HCT116 (cell line): ENCODE data around the gene LCN6. TPM values are rescaled to one million over a fixed set of nuclear protein-coding genes. Genes with fewer than 3 reads are reported as not detected.
"Not testable (repeated sequence)": the region's sequence is repeated elsewhere in the genome, so short reads cannot be mapped to it uniquely, and the experiment has no call there.

Source experiments
- ATAC-seq: fragments of 200-7000 bp; cut with Tn5 transposase; 2 replicates; pipeline ENCODE4 v1.9.1; 2020; ENCODE audit warnings: mild to moderate bottlenecking, moderate library complexity
- BruUV-seq: library from RNA; stranded (reverse); fragments of 400-500 nt; replicated peaks from 2 replicates; lab custom pipeline; 2021; lab: Mats Ljungman, UMichigan
- CTCF ChIA-PET: fragments of 300-600 bp; sonication (Branson Sonifier 250); formaldehyde crosslinking; loops from one replicate; lab custom pipeline; 2021; ENCODE audit warnings: antibody characterized with exemption; lab: Charles Lee
- POLR2A ChIA-PET: fragments of 300-600, 350-600 bp; sonication (Branson Sonifier 250); formaldehyde crosslinking; loops from one replicate; lab custom pipeline; 2021; ENCODE audit warnings: antibody characterized with exemption; lab: Charles Lee
- RAD21 ChIA-PET, 2 experiments: fragments of 300-600 bp; sonication (Branson Sonifier 250); formaldehyde crosslinking; loops; one replicate each; lab custom pipeline; 2023; ENCODE audit warnings: low total read pairs in 2 of 2; ENCODE audit not compliant: uncharacterized antibody in 2 of 2, unreplicated experiment in 2 of 2, low non-redundant PET in 1 of 2; lab: Charles Lee
- DNase-seq: peaks from one replicate; pipeline ENCODE4 v3.0.0-alpha.2; 2010; ENCODE audit warnings: low read depth, low spot score
- H2AFZ ChIP-seq: fragments of 200-600 bp; shearing (Covaris generic), sonication (generic); 2 replicates; pipeline ENCODE4 v1.6.1; 2017; ENCODE audit warnings: low read depth, mixed run types, mixed read lengths, antibody characterized with exemption, low read length; ENCODE audit not compliant: poor library complexity, severe bottlenecking
- H3K27ac ChIP-seq: 2 replicates; pipeline ENCODE4 v1.5.1; 2012; ENCODE audit warnings: low read depth, low read length
- H3K27me3 ChIP-seq: fragments of 200-600 bp; sonication (generic); 2 replicates; pipeline ENCODE4 v1.6.1; 2016; ENCODE audit warnings: mixed run types, low read length, mixed read lengths; ENCODE audit not compliant: insufficient read depth
- H3K36me3 ChIP-seq, 2 experiments: fragments of 200-500 bp in 1 of 2; fragments of 200-600 bp in 1 of 2; sonication (Bioruptor generic) in 1 of 2; sonication (generic) in 1 of 2; 2 replicates each; pipeline versions ENCODE4 v1.5.1 to v1.6.1; 2014 to 2016; ENCODE audit warnings: low read length in 2 of 2, inconsistent platforms in 1 of 2, mixed read lengths in 1 of 2, mixed run types in 1 of 2; ENCODE audit not compliant: insufficient read depth in 2 of 2, control insufficient read depth in 1 of 2
- H3K4me1 ChIP-seq, 2 experiments: fragments of 200-600 bp in 1 of 2; sonication (generic) in 1 of 2; 2 replicates each; pipeline versions ENCODE4 v1.5.1 to v1.6.1; 2012 to 2017; ENCODE audit warnings: low read length in 2 of 2, inconsistent platforms in 1 of 2, mild to moderate bottlenecking in 1 of 2, mixed read lengths in 1 of 2, mixed run types in 1 of 2, moderate library complexity in 1 of 2; ENCODE audit not compliant: insufficient read depth in 2 of 2, control insufficient read depth in 1 of 2
- H3K4me2 ChIP-seq: fragments of 200-600 bp; sonication (generic); 2 replicates; pipeline ENCODE4 v1.6.1; 2017; ENCODE audit warnings: mixed run types, low read length, mixed read lengths
- H3K4me3 ChIP-seq, 2 experiments: fragments of 200-600 bp in 1 of 2; sonication (generic) in 1 of 2; replicated peaks in 1 of 2; 2 replicates each; pipeline ENCODE4 v1.5.1; 2011 to 2016; ENCODE audit warnings: low read length in 2 of 2, control low read depth in 1 of 2, low read depth in 1 of 2, mild to moderate bottlenecking in 1 of 2, mixed read lengths in 1 of 2, mixed run types in 1 of 2
- H3K79me2 ChIP-seq: fragments of 200-600 bp; sonication (generic); 2 replicates; pipeline ENCODE4 v1.6.1; 2017; ENCODE audit warnings: mild to moderate bottlenecking, mixed run types, low read length, moderate library complexity, mixed read lengths; ENCODE audit not compliant: insufficient read depth
- H3K9ac ChIP-seq: fragments of 200-600 bp; sonication (generic); 2 replicates; pipeline ENCODE4 v1.6.1; 2016; ENCODE audit warnings: low read length, mixed read lengths
- H3K9me2 ChIP-seq: fragments of 200-600 bp; sonication (generic), shearing (Covaris generic); 2 replicates; pipeline ENCODE4 v1.6.1; 2017; ENCODE audit warnings: mixed run types, mild to moderate bottlenecking, moderate library complexity; ENCODE audit not compliant: insufficient read depth
- H3K9me3 ChIP-seq, 2 experiments: fragments of 200-500 bp in 1 of 2; fragments of 200-600 bp in 1 of 2; sonication (Bioruptor generic) in 1 of 2; sonication (generic) in 1 of 2; 2 replicates each; pipeline ENCODE4 v1.6.1; 2014 to 2017; ENCODE audit warnings: low read length in 2 of 2, mixed read lengths in 2 of 2, inconsistent platforms in 1 of 2, low read depth in 1 of 2, mild to moderate bottlenecking in 1 of 2, mixed run types in 1 of 2, moderate library complexity in 1 of 2; ENCODE audit not compliant: control insufficient read depth in 1 of 2, insufficient read depth in 1 of 2
- H4K20me1 ChIP-seq: fragments of 200-600 bp; sonication (generic), shearing (Covaris generic); 2 replicates; pipeline ENCODE4 v1.6.1; 2017; ENCODE audit warnings: mixed run types, mild to moderate bottlenecking, moderate library complexity; ENCODE audit not compliant: insufficient read depth
- CBX3 ChIP-seq: IDR thresholded peaks from 2 replicates; pipeline ENCODE4 v1.6.1; 2012; ENCODE audit warnings: low read depth
- CEBPB ChIP-seq: IDR thresholded peaks from 2 replicates; pipeline ENCODE4 v1.6.1; 2012; ENCODE audit warnings: low read depth
- EGR1 ChIP-seq: IDR thresholded peaks from 2 replicates; pipeline ENCODE4 v1.6.1; 2012; ENCODE audit warnings: low read depth
- ELF1 ChIP-seq: IDR thresholded peaks from 2 replicates; pipeline ENCODE4 v1.6.1; 2012; ENCODE audit warnings: low read depth, borderline replicate concordance
- EZH2 ChIP-seq: fragments of 200-600 bp; sonication (generic); IDR thresholded peaks from 2 replicates; pipeline ENCODE4 v1.6.1; 2017; ENCODE audit warnings: antibody characterized with exemption, mixed run types
- EZH2phosphoT487 ChIP-seq: fragments of 200-600 bp; IDR thresholded peaks from 2 replicates; pipeline ENCODE4 v1.6.1; 2018; ENCODE audit warnings: antibody characterized with exemption, borderline replicate concordance
- FOSL1 ChIP-seq: IDR thresholded peaks from 2 replicates; pipeline ENCODE4 v1.6.1; 2012; ENCODE audit warnings: low read depth
- POLR2AphosphoS5 ChIP-seq: IDR thresholded peaks from 2 replicates; pipeline ENCODE4 v1.6.1; 2011; ENCODE audit warnings: mild to moderate bottlenecking, low read depth, low read length, moderate library complexity
- SIN3A ChIP-seq: IDR thresholded peaks from 2 replicates; pipeline ENCODE4 v1.6.1; 2012; ENCODE audit warnings: low read depth
- SRF ChIP-seq: IDR thresholded peaks from 2 replicates; pipeline ENCODE4 v1.6.1; 2012; ENCODE audit warnings: low read depth
- ZFX ChIP-seq: fragments of 450-650 bp; IDR thresholded peaks from 2 replicates; pipeline ENCODE4 v1.6.1; 2017
- ZNF274 ChIP-seq: fragments of 200-500 bp; sonication (Bioruptor generic); IDR thresholded peaks from 2 replicates; pipeline ENCODE4 v1.6.1; 2014; ENCODE audit warnings: mild to moderate bottlenecking, low read depth, low read length, inconsistent platforms
- intact Hi-C: fragments of 100-400 bp; cut with micrococcal nuclease; formaldehyde crosslinking; loops from 2 replicates; pipeline ENCODE4 v1.10.0; 2022
- total RNA-seq: library from RNA; stranded (reverse); gene quantifications from one replicate; pipeline ENCODE4 v1.2.1, GENCODE V29; 2021; ENCODE audit not compliant: unreplicated experiment
- TF ChIP-seq, protein P1 (sequence below): IDR thresholded peaks from 2 replicates; pipeline ENCODE4 v1.6.1; 2011; ENCODE audit warnings: mild to moderate bottlenecking, low read length, moderate library complexity; ENCODE audit not compliant: insufficient replicate concordance; ENCODE audit errors: extremely low read depth
- TF ChIP-seq, protein P2 (sequence below), 3 experiments: fragments of 200-600 bp in 1 of 3; sonication (generic) in 1 of 3; IDR thresholded peaks in 2 of 3; conservative IDR thresholded peaks in 1 of 3; 2 replicates each; pipeline ENCODE4 v1.5.1; 2012 to 2017; ENCODE audit warnings: low read depth in 2 of 3, low read length in 2 of 3, antibody characterized with exemption in 1 of 3, borderline replicate concordance in 1 of 3, control low read depth in 1 of 3, mild to moderate bottlenecking in 1 of 3, mixed read lengths in 1 of 3, mixed run types in 1 of 3, moderate library complexity in 1 of 3; ENCODE audit not compliant: insufficient read depth in 1 of 3
- TF ChIP-seq, protein P3 (sequence below): IDR thresholded peaks from 2 replicates; pipeline ENCODE4 v1.6.1; 2012

The LCN6 gene
- total RNA-seq, 1 experiment from 2014 or later = not detected

DNA sequence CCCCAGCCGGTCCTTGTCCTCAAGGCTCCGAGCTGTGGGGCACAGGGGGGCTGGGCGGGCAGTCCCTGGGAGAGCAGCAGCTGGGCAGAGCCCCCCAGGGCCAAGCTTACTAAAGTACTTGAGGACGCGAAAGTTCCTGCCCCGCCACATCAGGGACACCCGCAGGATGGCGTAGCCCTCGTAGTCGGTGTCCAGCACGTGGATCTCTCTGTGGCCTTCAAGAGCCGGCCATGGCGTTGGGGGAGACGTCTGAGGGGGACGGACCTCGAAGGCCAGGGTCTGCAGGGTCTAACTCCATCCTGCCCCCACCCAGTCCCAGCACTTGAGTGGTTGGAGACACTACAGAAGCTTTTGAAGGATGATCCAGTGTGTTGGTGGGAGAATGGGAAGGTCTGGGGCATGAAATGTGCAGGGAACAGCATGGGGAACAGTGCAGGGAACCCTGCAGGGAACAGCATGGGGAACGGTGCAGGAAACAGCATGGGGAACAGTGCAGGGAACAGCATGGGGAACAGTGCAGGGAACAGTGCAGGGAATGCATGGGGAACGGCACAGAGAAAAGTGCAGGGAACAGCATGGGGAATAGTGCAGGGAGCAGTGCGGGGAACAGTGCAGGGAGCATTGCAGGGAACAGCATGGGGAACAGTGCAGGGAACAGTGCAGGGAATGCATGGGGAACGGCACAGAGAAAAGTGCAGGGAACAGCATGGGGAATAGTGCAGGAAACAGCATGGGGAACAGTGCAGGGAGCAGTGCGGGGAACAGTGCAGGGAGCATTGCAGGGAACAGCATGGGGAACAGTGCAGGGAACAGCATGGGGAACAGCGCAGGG lies 7.2 kb upstream of the LCN6 start:
- H3K9ac ChIP-seq, RAD21 ChIA-PET, intact Hi-C loops, H3K4me2 ChIP-seq, H2AFZ ChIP-seq, H3K27me3 ChIP-seq, H4K20me1 ChIP-seq, H3K4me3 ChIP-seq, ATAC-seq, BruUV-seq, H3K9me2 ChIP-seq, POLR2A ChIA-PET, DNase-seq, H3K4me1 ChIP-seq, H3K79me2 ChIP-seq, H3K36me3 ChIP-seq, H3K27ac ChIP-seq: not testable (repeated sequence)
- CTCF ChIA-PET = interaction anchor here (1.4 kb wide), 1 partner anchor 62 kb away, joined by 4 read pairs; no protein-coding TSS in a partner anchor
- peaks cover 4 to 22% of the 10 kb centered on the region in 2 experiments; a peak in 3 of 4 replicates for H3K9me3 ChIP-seq
- peak; percentile 68; the same call in 1 of the 2 replicates for TF ChIP-seq CBX3

DNA sequence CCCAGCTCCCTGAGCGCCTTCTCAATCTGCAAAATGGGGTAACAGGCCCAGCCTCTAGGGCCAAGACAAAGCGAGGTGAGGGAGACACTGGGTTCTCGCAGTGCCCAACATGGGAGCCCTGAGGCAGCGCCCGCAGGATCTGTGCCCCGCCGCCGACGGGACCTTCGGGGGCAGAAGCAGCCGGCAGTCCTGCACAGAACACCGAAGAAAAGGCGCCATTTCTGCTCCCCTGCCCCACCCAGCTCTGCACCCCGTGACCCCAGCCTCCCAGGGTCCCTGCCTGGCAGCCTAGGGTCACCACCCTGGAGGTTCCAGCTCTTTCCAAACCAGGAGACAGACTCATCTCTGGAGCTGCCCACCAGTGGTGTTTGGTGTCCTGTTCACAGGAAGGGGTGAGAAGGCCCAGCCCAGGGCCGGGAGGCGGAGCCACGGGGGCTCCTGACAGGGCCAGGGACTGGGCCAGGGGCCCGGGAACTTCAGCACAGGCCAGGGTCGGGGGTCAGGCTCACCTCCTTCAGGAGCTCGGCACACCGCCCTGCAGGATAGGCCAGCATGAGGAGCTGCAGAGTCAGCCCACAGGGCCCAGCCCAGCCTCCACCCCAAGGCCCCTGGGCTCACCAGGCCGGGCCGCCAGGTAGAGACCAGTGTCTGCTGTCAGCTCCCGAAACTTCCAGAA lies 6.4 kb upstream of the LCN6 start:
- ChIA-PET POLR2A (no interaction called here), RAD21 (no interaction called here)
- no peak for TF ChIP-seq ZNF274
- TF ChIP-seq, protein P1, sequence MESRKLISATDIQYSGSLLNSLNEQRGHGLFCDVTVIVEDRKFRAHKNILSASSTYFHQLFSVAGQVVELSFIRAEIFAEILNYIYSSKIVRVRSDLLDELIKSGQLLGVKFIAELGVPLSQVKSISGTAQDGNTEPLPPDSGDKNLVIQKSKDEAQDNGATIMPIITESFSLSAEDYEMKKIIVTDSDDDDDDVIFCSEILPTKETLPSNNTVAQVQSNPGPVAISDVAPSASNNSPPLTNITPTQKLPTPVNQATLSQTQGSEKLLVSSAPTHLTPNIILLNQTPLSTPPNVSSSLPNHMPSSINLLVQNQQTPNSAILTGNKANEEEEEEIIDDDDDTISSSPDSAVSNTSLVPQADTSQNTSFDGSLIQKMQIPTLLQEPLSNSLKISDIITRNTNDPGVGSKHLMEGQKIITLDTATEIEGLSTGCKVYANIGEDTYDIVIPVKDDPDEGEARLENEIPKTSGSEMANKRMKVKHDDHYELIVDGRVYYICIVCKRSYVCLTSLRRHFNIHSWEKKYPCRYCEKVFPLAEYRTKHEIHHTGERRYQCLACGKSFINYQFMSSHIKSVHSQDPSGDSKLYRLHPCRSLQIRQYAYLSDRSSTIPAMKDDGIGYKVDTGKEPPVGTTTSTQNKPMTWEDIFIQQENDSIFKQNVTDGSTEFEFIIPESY = no peak
- TF ChIP-seq, protein P2, sequence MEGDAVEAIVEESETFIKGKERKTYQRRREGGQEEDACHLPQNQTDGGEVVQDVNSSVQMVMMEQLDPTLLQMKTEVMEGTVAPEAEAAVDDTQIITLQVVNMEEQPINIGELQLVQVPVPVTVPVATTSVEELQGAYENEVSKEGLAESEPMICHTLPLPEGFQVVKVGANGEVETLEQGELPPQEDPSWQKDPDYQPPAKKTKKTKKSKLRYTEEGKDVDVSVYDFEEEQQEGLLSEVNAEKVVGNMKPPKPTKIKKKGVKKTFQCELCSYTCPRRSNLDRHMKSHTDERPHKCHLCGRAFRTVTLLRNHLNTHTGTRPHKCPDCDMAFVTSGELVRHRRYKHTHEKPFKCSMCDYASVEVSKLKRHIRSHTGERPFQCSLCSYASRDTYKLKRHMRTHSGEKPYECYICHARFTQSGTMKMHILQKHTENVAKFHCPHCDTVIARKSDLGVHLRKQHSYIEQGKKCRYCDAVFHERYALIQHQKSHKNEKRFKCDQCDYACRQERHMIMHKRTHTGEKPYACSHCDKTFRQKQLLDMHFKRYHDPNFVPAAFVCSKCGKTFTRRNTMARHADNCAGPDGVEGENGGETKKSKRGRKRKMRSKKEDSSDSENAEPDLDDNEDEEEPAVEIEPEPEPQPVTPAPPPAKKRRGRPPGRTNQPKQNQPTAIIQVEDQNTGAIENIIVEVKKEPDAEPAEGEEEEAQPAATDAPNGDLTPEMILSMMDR (IDR thresholded peaks at IDR 0.05 in 2 of 3, conservative IDR thresholded peaks at IDR 0.05 in 1 of 3; ENCODE audit: borderline replicate concordance in 1 of 3, insufficient read depth in 1 of 3, low read depth in 2 of 3, low read length in 2 of 3) = no peak
- TF ChIP-seq CEBPB = no peak
- no peak for TF ChIP-seq ZFX
- no peak for TF ChIP-seq CBX3
- TF ChIP-seq EGR1 = no peak
- TF ChIP-seq ELF1 = no peak
- no peak for TF ChIP-seq FOSL1
- TF ChIP-seq, protein P3, sequence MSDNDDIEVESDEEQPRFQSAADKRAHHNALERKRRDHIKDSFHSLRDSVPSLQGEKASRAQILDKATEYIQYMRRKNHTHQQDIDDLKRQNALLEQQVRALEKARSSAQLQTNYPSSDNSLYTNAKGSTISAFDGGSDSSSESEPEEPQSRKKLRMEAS = no peak
- TF ChIP-seq POLR2AphosphoS5 = no peak
- no peak for TF ChIP-seq EZH2
- TF ChIP-seq EZH2phosphoT487 = no peak
- TF ChIP-seq SRF = no peak
- TF ChIP-seq SIN3A = no peak

More for the DNA sequence above, 6.4 kb upstream of the LCN6 start:
- no peaks in the 10 kb centered on the region for H4K20me1 ChIP-seq
- no peak overlapping the region for H3K27ac ChIP-seq
- H3K9ac ChIP-seq = no peak overlapping the region
- H3K4me2 ChIP-seq = no peak overlapping the region
- CTCF ChIA-PET = interaction anchor here (1.4 kb wide), 1 partner anchor 61 kb away, joined by 4 read pairs; no protein-coding TSS in a partner anchor
- intact Hi-C loops = no loop called here
- no peak overlapping the region for H3K4me3 ChIP-seq
- H3K36me3 ChIP-seq = no peaks in the 10 kb centered on the region
- no peaks in the 10 kb centered on the region for H3K79me2 ChIP-seq
- H3K27me3 ChIP-seq = no peaks in the 10 kb centered on the region
- peaks cover 4 to 22% of the 10 kb centered on the region in 2 experiments; a peak in 3 of 4 replicates for H3K9me3 ChIP-seq
- H2AFZ ChIP-seq = no peak overlapping the region
- BruUV-seq = no TSS peak
- no peaks in the 10 kb centered on the region for H3K9me2 ChIP-seq
- DNase-seq (no peak), ATAC-seq (no peak)
- H3K4me1 ChIP-seq = no peaks in the 10 kb centered on the region
